Putamen (tissue), 1 donor: ENCODE data around the gene ZNF550.
"Not testable (repeated sequence)": the region's sequence is repeated elsewhere in the genome, so short reads cannot be mapped to it uniquely, and the experiment has no call there.

Source experiments
- DNase-seq: peaks from one replicate; pipeline ENCODE4 v3.0.0-alpha.2; 2016; ENCODE audit warnings: low spot score

ZNF550 gene

DNA sequence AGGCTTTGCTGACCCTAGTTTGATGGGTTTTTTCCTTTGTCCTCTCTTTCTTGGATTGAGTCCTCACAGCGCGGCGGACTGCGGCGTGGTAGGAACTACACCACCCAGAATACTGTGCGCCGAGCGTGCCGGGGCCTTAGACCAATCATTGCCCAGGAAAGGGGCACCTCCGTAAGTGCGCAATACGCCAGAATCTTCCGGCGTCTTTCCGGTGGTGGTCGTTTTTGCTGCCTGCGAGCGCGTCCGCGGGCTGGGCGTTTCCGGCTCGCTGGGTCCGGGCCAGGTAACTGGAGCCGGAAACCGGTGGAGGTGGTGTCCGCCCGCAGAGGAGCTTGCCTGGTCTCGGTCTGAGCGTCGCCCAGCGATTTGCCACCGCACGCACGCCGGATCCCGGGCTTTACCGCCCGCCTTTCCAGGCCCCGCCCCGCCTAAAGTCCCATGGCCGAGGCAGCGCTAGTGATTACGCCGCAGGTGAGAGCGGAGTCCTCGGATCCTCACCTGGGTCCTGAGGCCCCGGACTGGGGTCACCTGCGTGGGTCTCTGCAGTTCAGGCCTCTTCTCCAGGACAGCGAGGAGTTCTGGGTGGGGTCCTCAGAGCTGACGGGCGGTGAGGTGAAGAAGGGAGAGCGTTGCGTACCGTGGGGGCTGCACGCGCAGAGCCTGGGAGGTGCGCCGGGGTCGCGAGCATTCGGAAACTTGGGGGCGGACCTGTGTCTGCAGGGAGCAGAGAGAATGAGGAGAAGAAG, 32.4 kb downstream of the ZNF550 start, which contains the start of gene ZNF549:
Gene ZNF549 (plus strand): TSS at position 221 of the 746 bp plus-strand sequence. CDS start 218 bp downstream, at position 439.
- peak; percentile 78 for DNase-seq

DNA sequence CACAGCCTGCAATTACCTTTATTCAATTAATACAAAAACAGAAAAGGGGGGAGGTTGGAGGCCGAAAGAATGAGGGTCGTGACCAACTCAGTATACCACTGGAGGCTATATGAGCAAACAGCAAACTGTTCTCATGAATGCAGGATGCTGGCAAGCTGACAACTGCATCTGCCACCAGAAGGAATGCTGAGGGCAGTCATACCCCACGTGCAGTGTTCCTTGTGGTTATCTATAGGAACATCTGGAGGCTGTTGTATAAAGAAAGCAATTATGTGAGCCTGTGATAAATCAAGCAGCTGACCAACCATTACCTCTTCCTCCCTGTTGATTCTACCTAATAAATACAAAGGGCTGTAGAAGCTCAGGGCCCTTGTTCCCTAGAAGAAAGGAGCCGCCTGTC, 41.6 kb downstream of the ZNF550 start:
- DNase-seq, result not testable (repeated sequence)

DNA sequence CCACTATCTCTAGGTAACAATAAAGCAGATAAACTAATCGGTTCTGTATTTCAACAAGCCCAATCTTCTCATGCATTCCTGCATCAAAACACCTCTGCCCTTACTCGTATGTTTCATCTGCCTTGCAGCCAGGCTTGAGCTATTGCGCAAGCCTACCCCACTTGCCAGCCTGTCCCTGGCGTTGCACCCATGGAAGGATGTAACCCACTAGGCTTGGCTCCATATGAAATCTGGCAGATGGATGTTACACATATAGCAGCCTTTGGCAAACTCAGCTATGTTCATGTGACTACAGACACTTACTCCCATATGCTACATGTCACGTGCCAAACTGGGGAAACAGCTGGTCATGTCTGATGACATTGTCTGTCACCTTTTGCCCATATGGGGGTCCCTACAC, 44.4 kb downstream of the ZNF550 start:
- DNase-seq, result no peak

DNA sequence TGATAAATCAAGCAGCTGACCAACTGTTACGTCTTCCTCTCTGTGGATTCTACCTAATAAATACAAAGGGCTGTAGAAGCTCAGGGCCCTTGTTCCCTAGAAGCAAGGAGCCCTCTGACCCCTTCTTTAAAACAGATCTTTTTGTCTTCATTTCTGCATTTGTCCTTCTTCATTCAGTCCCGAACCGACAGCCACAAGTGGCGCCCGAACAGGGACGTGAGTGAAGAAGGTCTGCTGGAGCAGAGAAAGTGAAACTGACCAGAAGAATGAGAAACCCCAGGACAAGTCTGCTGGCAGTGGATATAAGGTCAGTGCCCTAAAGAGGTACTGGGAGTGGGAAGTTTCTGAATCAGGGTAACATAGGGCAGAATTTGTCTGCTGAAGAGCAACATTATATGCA, 46.8 kb downstream of the ZNF550 start:
- DNase-seq, result no peak

DNA sequence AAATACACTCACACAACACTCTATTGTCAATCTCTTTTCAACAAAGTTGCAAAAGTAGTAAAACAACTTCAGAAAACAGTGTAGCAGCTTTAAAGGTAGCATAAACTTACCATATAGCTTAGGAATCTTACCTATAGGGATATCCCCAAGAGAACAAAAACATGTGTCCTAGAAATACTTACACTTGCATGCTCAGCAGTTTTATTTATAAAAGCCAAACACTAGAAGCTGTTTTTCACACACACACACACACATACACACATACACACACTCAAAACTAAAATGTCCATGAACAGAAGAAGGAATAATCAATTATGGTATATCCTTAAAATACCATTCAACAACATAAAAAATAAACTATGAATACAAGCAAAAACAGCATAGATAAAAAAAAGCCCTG, 48.2 kb downstream of the ZNF550 start:
- DNase-seq, result no peak

DNA sequence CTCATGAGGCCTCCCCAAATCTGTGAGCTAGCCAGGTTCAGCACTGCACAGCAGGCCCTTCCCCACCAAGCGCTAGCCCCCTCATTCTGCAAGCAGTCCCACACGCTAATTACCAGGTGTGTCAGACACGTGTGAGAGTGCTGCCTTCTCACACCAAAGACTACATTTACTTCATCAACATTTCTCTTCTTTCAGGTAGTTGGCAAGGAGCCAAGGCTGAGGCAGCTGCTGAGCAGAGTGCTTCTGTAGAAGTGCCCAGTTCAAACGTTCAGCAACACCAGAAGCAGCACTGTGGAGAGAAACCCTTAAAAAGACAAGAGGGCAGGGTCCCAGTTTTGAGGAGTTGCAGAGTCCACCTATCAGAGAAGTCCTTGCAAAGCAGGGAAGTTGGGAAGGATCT, 53.5 kb downstream of the ZNF550 start:
- DNase-seq, result no peak

DNA sequence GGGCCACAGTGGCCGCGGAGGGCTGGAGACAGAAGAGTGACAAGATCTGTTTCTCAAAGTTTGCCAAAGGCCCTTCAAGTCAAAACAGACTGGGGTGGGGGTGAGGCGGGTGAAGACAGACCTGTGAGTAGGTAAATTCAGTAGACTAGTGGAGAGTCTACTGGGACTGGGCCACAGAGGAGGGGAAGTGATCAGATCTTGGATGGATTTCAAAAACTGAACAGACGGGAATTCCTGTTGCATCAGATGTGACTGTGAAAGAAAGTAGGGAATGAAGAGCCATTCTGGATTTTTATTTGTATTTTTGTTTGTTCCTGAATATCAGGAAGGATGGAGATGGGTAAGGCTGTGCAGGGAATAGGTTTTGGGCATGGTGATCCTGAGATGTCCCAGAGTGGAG, 59.3 kb downstream of the ZNF550 start:
- DNase-seq, result not testable (repeated sequence)

DNA sequence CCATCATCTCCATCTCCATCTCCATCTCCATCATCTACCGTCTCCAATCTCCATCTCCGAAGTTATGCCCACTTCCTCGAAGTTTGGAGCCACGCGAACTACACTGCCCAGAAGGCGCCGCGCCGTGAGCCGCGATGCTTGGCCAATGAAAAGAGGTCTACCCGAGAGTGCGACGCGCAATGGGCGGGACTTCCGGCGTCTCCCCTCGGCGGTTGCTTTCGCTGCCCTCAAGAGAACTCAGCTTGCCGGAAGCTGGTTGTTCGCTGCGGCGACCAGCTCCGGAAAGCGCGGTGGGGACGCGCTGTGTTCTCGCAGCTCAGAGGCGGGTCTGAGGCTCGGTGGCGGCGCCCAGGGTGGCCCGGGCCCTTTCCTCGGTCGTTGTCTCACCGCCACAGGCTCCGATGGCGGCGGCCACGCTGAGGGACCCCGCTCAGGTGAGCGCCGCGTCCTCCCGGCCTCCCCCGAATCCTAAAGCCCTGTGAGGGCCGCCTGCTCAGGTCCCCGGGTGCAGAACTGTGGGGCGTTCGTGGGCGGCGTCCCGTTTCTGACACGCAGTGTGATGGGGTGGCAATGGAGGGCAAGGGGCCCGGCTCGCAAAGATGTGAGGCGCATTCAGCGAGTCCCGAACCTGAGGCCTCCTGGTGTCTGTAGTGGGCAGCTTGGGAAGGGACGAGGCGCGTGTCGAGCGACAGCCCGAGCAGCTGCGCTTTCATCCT, 59.8 kb downstream of the ZNF550 start, which contains the start of gene ZNF773:
Gene ZNF773 (plus strand): TSS at position 259 of the 716 bp plus-strand sequence. CDS start 143 bp downstream, at position 402.
- DNase-seq, result peak; percentile 83

DNA sequence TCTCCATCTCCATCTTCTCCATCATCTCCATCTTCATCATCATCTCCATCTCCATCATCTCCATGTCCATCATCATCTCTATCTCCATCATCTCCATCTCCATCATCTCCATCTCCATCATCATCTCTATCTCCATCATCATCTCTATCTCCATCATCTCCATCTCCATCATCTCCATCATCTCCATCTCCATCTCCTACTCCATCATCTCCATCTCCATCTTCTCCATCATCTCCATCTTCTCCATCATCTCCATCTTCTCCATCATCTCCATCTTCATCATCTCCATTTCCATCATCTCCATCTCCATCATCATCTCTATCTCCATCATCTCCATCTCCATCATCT, 60.4 kb downstream of the ZNF550 start:
- DNase-seq, result not testable (repeated sequence)

DNA sequence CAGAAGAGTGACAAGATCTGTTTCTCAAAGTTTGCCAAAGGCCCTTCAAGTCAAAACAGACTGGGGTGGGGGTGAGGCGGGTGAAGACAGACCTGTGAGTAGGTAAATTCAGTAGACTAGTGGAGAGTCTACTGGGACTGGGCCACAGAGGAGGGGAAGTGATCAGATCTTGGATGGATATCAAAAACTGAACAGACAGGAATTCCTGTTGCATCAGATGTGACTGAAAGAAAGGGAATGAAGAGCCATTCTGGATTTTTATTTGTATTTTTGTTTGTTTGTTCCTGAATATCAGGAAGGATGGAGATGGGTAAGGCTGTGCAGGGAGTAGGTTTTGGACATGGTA, 71.4 kb downstream of the ZNF550 start:
- not testable (repeated sequence) for DNase-seq

DNA sequence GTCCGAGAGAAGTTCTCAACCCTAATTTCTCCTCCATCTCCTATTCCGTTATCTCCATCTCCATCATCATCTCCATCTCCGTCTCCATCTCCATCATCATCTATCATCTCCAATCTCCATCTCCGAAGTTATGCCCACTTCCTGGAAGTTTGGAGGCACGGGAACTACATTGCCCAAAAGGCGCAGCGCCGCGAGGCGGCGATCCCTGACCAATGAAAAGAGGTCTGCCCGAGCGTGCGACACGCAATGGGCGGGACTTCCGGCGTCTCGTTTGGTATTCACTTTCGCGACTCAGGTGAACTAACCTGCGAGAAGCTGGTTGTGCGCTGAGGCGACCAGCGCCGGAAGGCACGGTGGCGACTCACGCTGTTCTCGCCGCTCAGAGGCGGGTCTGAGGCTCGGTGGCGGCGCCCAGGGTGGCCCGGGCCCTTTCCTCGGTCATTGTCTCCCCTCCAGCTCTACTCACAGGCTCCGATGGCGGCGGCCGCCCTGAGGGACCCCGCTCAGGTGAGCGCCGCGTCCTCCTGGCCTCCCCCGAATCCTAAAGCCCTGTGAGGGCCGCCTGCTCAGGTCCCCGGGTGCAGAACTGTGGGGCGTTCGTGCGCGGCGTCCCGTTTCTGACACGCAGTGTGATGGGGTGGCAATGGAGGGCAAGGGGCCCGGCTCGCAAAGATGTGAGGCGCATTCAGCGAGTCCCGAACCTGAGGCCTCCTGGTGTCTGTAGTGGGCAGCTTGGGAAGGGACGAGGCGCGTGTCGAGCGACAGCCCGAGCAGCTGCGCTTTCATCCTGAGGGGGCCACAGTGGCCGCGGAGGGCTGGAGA, 72.0 kb downstream of the ZNF550 start, which contains the start of gene ZNF419:
Gene ZNF419 (plus strand): TSS at position 274 of the 822 bp plus-strand sequence. CDS start 201 bp downstream, at position 475.
- DNase-seq, result peak; percentile 87
